ENCODE data around the gene SLC25A18. TPM values are rescaled to one million over a fixed set of nuclear protein-coding genes. Genes with fewer than 3 reads are reported as not detected.

The SLC25A18 gene
- total RNA-seq, 4 donors from 2014 or later, result 0.23 to 0.76 TPM; not detected in 2

DNA sequence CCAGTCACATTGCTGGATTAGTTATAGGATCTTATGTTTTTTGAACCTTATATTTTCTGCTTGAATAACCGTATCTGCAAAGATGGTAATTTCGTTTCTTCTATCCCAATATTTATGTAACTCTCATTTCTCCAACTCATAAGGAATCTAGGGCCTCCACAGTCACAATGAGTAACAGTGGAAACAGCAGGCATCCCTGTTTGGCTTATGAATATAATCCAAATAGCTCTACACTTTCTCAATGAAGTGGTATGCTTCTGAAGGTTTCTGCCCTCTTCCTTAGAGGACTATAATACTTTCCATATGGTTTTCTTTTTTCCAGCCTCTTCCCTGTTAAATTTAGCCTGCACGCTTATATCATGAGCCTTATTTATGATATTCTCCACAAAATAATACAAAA lies 48.8 kb downstream of the SLC25A18 start:
- Histone ChIP-seq H3K4me1 (no peaks in the 10 kb centered on the region), H3K27ac (no peak overlapping the region), H3K4me3 (no peak overlapping the region), H3K9me3 (no peaks in the 10 kb centered on the region), H3K36me3 (peaks cover 0 to 94% (median 28%) of the 10 kb centered on the region in 3 donors), H3K27me3 (no peaks in the 10 kb centered on the region)
- TF ChIP-seq, protein P1, sequence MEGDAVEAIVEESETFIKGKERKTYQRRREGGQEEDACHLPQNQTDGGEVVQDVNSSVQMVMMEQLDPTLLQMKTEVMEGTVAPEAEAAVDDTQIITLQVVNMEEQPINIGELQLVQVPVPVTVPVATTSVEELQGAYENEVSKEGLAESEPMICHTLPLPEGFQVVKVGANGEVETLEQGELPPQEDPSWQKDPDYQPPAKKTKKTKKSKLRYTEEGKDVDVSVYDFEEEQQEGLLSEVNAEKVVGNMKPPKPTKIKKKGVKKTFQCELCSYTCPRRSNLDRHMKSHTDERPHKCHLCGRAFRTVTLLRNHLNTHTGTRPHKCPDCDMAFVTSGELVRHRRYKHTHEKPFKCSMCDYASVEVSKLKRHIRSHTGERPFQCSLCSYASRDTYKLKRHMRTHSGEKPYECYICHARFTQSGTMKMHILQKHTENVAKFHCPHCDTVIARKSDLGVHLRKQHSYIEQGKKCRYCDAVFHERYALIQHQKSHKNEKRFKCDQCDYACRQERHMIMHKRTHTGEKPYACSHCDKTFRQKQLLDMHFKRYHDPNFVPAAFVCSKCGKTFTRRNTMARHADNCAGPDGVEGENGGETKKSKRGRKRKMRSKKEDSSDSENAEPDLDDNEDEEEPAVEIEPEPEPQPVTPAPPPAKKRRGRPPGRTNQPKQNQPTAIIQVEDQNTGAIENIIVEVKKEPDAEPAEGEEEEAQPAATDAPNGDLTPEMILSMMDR (IDR thresholded peaks at IDR 0.05), result no peak
- no peak for TF ChIP-seq POLR2A (IDR thresholded peaks at IDR 0.05)
- intact Hi-C loops (cut with DNase I), result no loop called here
- no peak for DNase-seq
- 86 to 94% methylated on average over 3 of the region's 3 CpGs for WGBS, 2 donors

DNA sequence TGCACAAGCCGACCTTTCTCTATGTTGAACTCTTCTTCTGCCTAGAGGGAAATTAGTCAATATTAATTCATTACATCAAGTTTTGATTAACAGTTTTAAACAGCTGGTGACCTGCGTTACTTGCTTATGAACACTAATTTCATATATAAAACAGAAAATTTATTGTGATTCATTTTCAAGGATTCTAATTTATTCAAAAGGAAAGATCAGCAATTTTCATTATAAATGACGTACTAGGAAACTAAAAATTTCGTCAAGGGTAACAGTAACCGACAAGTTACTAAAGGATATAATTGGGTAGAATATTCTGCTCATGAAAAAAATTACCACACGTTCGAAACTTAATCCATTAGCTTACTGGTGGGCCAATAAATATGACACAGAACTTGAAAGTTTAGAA lies 50.0 kb downstream of the SLC25A18 start:
- intact Hi-C loops (cut with DNase I), result no loop called here
- H3K9me3 ChIP-seq, result no peaks in the 10 kb centered on the region
- DNase-seq, result no peak
- no peak for TF ChIP-seq POLR2A (IDR thresholded peaks at IDR 0.05)
- TF ChIP-seq, protein P1 (IDR thresholded peaks at IDR 0.05), result no peak
- H3K4me3 ChIP-seq, result no peak overlapping the region
- WGBS, 2 donors, result 90 to 93% methylated on average over 7 of the region's 7 CpGs
- no peaks in the 10 kb centered on the region for H3K4me1 ChIP-seq
- no peak overlapping the region for H3K27ac ChIP-seq
- no peaks in the 10 kb centered on the region for H3K27me3 ChIP-seq
- peaks cover 0 to 94% (median 21%) of the 10 kb centered on the region in 3 donors for H3K36me3 ChIP-seq

DNA sequence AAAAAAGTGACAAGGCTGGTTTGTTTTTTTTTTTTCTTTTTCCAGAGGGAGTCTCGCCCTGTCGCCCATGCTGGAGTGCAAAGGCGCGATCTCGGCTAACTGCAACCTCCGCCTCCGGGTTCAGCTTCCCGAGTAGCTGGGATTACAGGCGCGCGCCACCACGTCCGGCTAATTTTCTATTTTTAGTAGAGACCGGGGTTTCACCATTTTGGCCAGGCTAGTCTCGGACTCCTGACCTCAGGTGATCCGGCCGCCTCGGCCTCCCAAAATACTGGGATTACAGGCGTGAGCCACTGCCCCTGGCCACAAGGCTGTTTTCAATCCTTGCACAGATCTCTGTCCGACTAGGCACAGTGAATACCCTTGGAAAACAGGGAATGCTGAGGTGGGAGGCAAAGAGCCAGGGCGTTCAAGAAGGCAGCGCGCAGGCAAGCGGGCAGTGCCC lies 64.7 kb downstream of the SLC25A18 start:
- no peak for DNase-seq

DNA sequence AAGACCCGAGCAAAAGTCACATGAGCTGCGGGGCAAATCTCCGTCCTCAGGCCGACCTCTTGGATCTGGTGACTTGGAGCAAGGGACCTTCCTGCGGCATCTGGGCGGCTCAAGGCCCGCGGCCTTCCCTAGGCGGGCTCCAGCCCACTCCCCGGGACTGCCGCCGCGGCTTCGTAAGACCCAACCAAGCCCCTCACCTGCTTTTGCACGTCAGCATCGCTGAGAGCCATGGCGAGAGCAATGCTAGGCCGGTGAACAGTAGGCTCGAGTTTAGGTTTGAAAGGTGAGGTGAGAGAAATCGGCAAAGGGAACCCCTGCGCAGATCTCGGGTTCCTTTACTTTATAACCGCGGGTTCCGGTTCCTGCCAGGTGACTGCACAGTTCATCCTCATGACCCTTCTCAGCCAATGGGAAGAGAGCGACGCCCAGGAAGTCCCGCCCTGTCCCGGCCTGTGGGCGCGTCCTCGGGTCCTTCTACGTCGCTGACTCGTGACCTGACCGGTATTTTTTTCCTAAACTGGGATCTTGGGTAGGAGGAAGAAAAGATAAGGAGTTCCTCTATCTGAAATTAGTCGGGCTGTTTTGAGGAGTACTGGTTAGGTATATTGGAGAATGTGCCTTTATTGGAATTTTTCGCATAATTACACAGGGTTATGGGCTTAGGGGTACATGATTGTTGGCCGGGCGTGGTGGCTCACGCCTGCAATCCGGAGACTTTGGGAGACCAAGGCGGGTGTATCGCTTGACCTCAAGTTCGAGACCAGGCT lies 65.3 kb downstream of the SLC25A18 start, which contains the start of gene ATP6V1E1:
ATP6V1E1 (minus strand) TSS at position 344 of the 767 bp plus-strand sequence; CDS start at position 230, 114 bp downstream.
- Histone ChIP-seq H3K27ac (peak within 1 kb of the TSS; percentile 88 to 98 (median 96)), H3K4me1 (peaks cover 10 to 74% (median 13%) of the 10 kb centered on the region in 3 donors), H3K9me3 (no peaks in the 10 kb centered on the region), H3K36me3 (peaks cover 0 to 22% (median 2%) of the 10 kb centered on the region in 3 donors), H3K27me3 (no peaks in the 10 kb centered on the region), H3K4me3 (peak within 1 kb of the TSS; percentile 66 to 96 (median 94))
- WGBS, 2 donors, result 1% methylated on average over 31 to 40 of the region's 45 CpGs
- intact Hi-C loops (cut with DNase I), result loop anchor here (10.0 kb wide), 2 partner anchors 54 to 454 kb away; no protein-coding TSS in a partner anchor
- peak in 3 of 4 donors; percentile 64 to 87 (median 79) for TF ChIP-seq POLR2A (IDR thresholded peaks at IDR 0.05)
- TF ChIP-seq, protein P1 (IDR thresholded peaks at IDR 0.05), result no peak
- DNase-seq, result peak; percentile 81

More for the DNA sequence above, 64.7 kb downstream of the SLC25A18 start:
- H3K27ac ChIP-seq, result peak overlapping the region; percentile 88 to 98 (median 96)
- H3K4me3 ChIP-seq, result peak overlapping the region; percentile 66 to 96 (median 94)
- H3K27me3 ChIP-seq, result no peaks in the 10 kb centered on the region
- intact Hi-C loops (cut with DNase I), result loop anchor here (10.0 kb wide), 2 partner anchors 53 to 453 kb away; no protein-coding TSS in a partner anchor
- TF ChIP-seq, protein P1 (IDR thresholded peaks at IDR 0.05), result no peak
- no peak for TF ChIP-seq POLR2A (IDR thresholded peaks at IDR 0.05)
- WGBS, 2 donors, result 8% methylated on average over 14 to 23 of the region's 24 CpGs
- H3K36me3 ChIP-seq, result peaks cover 0 to 28% (median 2%) of the 10 kb centered on the region in 3 donors
- H3K4me1 ChIP-seq, result peaks cover 10 to 68% (median 13%) of the 10 kb centered on the region in 3 donors
- no peaks in the 10 kb centered on the region for H3K9me3 ChIP-seq

DNA sequence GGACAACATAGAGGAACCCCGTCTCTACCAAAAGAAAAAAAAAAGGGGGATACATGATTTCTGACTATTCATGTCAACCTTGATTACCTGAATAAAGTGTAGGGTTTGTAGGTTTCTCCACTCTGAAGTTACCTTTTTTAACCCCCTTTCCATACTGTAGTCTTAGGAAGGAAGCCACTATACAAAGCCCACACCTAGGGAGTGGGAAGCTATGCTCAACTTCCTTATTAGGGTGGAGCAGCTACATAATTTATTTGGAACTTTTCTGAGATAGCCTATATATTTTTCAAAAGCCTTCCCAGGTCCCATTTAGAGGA lies 65.8 kb downstream of the SLC25A18 start:
- Histone ChIP-seq H3K4me1 (peaks cover 10 to 76% (median 13%) of the 10 kb centered on the region in 3 donors), H3K27ac (peak overlapping the region; percentile 88 to 98 (median 96)), H3K27me3 (no peaks in the 10 kb centered on the region), H3K9me3 (no peaks in the 10 kb centered on the region), H3K4me3 (peak overlapping the region; percentile 66 to 96 (median 94)), H3K36me3 (peaks cover 0 to 17% (median 2%) of the 10 kb centered on the region in 3 donors)
- TF ChIP-seq POLR2A (IDR thresholded peaks at IDR 0.05), result no peak
- TF ChIP-seq, protein P1 (IDR thresholded peaks at IDR 0.05), result no peak
- no peak for DNase-seq
- intact Hi-C loops (cut with DNase I), result loop anchor here (10.0 kb wide), 2 partner anchors 54 to 454 kb away; no protein-coding TSS in a partner anchor
- WGBS, 2 donors, result 0% methylated on average over 1 of the region's 1 CpG

Measured in esophagus squamous epithelium (tissue), 5 donors.